ENCODE results near the gene PYGO1. TPM values are rescaled to one million over a fixed set of nuclear protein-coding genes. Genes with fewer than 3 reads are reported as not detected.

The PYGO1 gene, protein sequence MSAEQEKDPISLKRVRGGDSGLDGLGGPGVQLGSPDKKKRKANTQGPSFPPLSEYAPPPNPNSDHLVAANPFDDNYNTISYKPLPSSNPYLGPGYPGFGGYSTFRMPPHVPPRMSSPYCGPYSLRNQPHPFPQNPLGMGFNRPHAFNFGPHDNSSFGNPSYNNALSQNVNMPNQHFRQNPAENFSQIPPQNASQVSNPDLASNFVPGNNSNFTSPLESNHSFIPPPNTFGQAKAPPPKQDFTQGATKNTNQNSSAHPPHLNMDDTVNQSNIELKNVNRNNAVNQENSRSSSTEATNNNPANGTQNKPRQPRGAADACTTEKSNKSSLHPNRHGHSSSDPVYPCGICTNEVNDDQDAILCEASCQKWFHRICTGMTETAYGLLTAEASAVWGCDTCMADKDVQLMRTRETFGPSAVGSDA
- not detected for total RNA-seq
- polyA plus RNA-seq, result not detected
- total RNA-seq, result not detected

DNA sequence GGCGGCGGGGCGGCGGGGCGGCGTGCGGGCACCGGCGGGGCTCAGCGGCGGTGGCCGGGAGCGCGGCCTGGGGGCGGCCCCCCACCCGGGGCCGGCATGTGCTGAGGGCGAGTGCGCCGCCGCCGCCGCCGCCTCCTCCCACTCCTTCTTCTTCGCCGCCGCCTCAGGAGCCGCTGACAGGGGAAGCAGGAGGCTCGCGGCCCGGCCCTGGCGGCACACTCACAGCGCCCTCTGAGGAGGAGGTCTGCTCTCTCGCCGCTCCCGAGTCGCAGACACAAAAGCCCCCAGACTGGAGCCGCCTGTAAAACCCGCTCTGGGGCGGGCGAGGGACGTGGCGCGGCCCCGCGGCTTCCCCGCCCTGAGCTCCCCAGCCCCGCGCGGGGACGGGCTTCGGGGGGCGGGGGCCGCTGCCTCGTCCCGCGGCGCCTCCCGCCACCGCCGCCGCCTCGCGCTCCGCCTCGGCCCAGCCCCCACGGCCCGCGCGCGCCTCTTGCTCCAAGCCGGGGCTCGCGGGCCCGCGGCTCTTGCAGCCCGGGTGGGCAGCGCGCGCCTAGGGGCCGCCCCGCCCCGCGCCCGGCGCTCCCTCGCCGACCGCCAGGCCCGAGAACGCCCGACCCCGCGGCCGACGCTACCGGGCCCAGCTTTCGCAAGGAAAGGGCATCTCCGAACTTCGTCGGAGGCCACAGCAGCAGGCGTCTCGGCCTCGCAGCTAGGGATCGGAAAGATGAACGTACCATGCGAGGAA lies at the start of gene PYGO1:
Gene PYGO1, minus strand, starts transcription at position 276 of the 745 bp plus-strand sequence. CDS start 462 bp downstream, outside the sequence.
- H3K4me1 ChIP-seq (ENCODE audit: control insufficient read depth in 2 of 2, insufficient read depth in 2 of 2, low read length in 2 of 2), result no peaks in the 10 kb centered on the region
- Mint-ChIP-seq H3K4me1 (peaks cover 0 to 5% (median 4%) of the 10 kb centered on the region in 7 donors), H3K36me3 (peaks cover 0 to 5% (median 0%) of the 10 kb centered on the region in 5 donors), H3K9me3 (peaks cover 0 to 7% (median 0%) of the 10 kb centered on the region in 11 donors), H3K27me3 (peaks cover 43 to 55% (median 44%) of the 10 kb centered on the region in 5 donors), H3K27ac (no peak within 1 kb of the TSS), H3K4me3 (peak within 1 kb of the TSS; percentile 59 to 83 (median 70))
- ATAC-seq (peak; percentile 67), DNase-seq (peak in 8 of 9 donors; percentile 8 to 46 (median 18))
- peaks cover 4 to 19% of the 10 kb centered on the region in 2 donors for H3K27me3 ChIP-seq (ENCODE audit: control insufficient read depth in 2 of 2, insufficient read depth in 2 of 2, low read length in 2 of 2)
- ChIA-PET POLR2A (no interaction called here), CTCF (interaction anchor here (0.6 kb wide), 1 partner anchor 707 kb away, joined by 3 read pairs; no protein-coding TSS in a partner anchor)
- H3K4me3 ChIP-seq (ENCODE audit: low read length), result peak within 1 kb of the TSS; percentile 35
- intact Hi-C loops (cut with micrococcal nuclease), result no loop called here
- no peak within 1 kb of the TSS for H3K27ac ChIP-seq (ENCODE audit: low read depth, low read length)
- no peaks in the 10 kb centered on the region for H3K9me3 ChIP-seq (ENCODE audit: control insufficient read depth in 2 of 3, low read length in 3 of 3)
- no peaks in the 10 kb centered on the region for H3K36me3 ChIP-seq (ENCODE audit: control insufficient read depth in 2 of 3, insufficient read depth in 3 of 3, low read length in 3 of 3)

DNA sequence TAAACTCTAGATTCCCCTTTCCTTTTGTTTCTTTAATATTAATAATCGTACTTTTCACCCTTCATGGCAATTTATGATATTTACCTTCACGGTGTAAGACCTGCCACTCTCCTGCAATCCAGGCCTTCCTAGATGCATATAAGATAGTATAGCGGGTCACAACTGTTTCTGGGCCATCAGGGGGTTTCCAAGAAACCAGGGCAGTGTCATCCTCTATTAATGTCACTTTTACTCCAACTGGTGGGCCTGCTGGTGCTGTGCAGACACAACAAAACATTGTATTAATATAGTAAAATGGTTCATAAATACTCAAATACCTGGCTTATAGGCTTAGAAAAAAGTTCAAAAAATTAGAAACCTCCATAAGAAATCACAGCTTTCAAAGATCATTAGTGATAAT lies 48.9 kb upstream of the PYGO1 start:
- Mint-ChIP-seq H3K27ac (no peak overlapping the region), H3K9me3 (peaks cover 0 to 2% (median 0%) of the 10 kb centered on the region in 11 donors), H3K36me3 (no peaks in the 10 kb centered on the region), H3K27me3 (peaks cover 0 to 16% (median 6%) of the 10 kb centered on the region in 5 donors), H3K4me1 (no peaks in the 10 kb centered on the region), H3K4me3 (no peak overlapping the region)
- ChIA-PET POLR2A (no interaction called here), CTCF (no interaction called here)
- H3K9me3 ChIP-seq (ENCODE audit: control insufficient read depth in 2 of 3, low read length in 3 of 3), result no peaks in the 10 kb centered on the region
- ATAC-seq (no peak), DNase-seq (no peak)
- no peaks in the 10 kb centered on the region for H3K4me1 ChIP-seq (ENCODE audit: control insufficient read depth in 2 of 2, insufficient read depth in 2 of 2, low read length in 2 of 2)
- H3K27me3 ChIP-seq (ENCODE audit: control insufficient read depth in 2 of 2, insufficient read depth in 2 of 2, low read length in 2 of 2), result no peaks in the 10 kb centered on the region
- H3K27ac ChIP-seq (ENCODE audit: low read depth, low read length), result no peak overlapping the region
- intact Hi-C loops (cut with micrococcal nuclease), result no loop called here
- no peak overlapping the region for H3K4me3 ChIP-seq (ENCODE audit: low read length)
- H3K36me3 ChIP-seq (ENCODE audit: control insufficient read depth in 2 of 3, insufficient read depth in 3 of 3, low read length in 3 of 3), result no peaks in the 10 kb centered on the region

DNA sequence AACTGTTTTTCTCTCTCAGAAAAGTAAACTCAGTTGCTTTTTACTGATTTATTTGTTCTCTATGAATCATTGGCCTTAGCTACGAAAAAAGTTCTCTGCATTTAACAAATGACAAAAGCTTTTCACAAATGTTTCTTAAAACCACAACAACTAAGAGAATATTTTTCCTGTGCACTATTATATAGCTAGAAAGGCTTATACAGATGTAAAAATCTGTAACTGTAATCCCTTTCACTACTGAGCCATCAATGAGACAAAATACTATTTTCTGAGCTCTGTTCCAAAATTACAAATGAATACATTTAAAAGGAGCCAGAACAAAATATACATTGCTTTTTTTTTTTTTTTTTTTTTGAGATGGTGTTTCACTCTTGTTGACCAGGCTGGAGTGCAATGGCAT lies 45.6 kb upstream of the PYGO1 start:
- intact Hi-C loops (cut with micrococcal nuclease), result no loop called here
- H3K4me3 ChIP-seq (ENCODE audit: low read length), result no peak overlapping the region
- DNase-seq (no peak), ATAC-seq (no peak)
- ChIA-PET CTCF (interaction anchor here (0.6 kb wide), 2 partner anchors 515 to 806 kb away, joined by 3 read pairs; no protein-coding TSS in a partner anchor), POLR2A (no interaction called here)
- H3K9me3 ChIP-seq (ENCODE audit: control insufficient read depth in 2 of 3, low read length in 3 of 3), result no peaks in the 10 kb centered on the region
- H3K4me1 Mint-ChIP-seq, result no peaks in the 10 kb centered on the region
- no peaks in the 10 kb centered on the region for H3K4me1 ChIP-seq (ENCODE audit: control insufficient read depth in 2 of 2, insufficient read depth in 2 of 2, low read length in 2 of 2)
- no peaks in the 10 kb centered on the region for H3K36me3 ChIP-seq (ENCODE audit: control insufficient read depth in 2 of 3, insufficient read depth in 3 of 3, low read length in 3 of 3)
- no peak overlapping the region for H3K4me3 Mint-ChIP-seq
- H3K27ac ChIP-seq (ENCODE audit: low read depth, low read length), result no peak overlapping the region
- H3K27me3 Mint-ChIP-seq, result peaks cover 0 to 15% (median 6%) of the 10 kb centered on the region in 5 donors
- H3K27me3 ChIP-seq (ENCODE audit: control insufficient read depth in 2 of 2, insufficient read depth in 2 of 2, low read length in 2 of 2), result no peaks in the 10 kb centered on the region
- peaks cover 0 to 2% (median 0%) of the 10 kb centered on the region in 11 donors for H3K9me3 Mint-ChIP-seq
- H3K36me3 Mint-ChIP-seq, result no peaks in the 10 kb centered on the region
- no peak overlapping the region for H3K27ac Mint-ChIP-seq

DNA sequence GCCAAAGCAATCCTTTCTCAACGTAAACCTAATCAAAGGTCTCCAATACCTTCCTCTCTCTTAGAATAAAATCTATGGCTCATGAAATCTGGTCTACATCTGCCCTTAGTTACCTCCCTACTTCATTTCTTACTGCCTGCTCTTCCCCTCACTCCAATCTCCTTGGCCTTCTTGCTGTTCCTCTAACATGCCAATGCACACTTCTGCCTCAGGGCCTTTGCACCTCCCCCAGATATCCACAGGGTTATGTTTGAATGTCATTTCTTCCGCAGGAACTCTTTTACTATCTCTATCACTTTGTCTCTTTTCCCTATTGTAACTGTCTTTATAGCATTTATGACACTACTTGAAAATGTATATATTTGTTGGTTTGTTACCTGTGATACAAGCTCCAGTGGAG lies 44.3 kb upstream of the PYGO1 start:
- no peaks in the 10 kb centered on the region for H3K36me3 ChIP-seq (ENCODE audit: control insufficient read depth in 2 of 3, insufficient read depth in 3 of 3, low read length in 3 of 3)
- no peak overlapping the region for H3K27ac Mint-ChIP-seq
- no peak for ATAC-seq

DNA sequence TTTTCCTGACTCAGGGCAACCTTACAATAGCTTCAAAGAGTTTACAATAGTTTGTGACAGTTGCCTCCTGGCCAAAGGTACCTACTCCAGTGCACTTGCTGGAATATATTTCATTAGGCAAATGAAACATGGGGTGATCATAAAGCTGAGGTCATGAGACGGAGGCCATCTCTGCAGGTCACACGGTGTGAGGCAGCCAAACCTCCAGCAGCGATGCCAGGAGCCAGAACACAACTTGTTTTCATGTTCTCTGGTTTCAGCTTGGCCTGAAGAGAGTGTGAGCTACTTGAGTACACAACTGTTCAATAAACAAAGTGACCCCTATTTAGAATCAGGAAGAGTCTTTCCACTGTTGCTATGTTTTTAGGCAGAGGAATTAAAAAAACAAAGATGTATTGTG lies 42.7 kb upstream of the PYGO1 start:
- no peak for ATAC-seq
- no peaks in the 10 kb centered on the region for H3K36me3 Mint-ChIP-seq
- no peaks in the 10 kb centered on the region for H3K4me1 ChIP-seq (ENCODE audit: control insufficient read depth in 2 of 2, insufficient read depth in 2 of 2, low read length in 2 of 2)
- no peaks in the 10 kb centered on the region for H3K27me3 ChIP-seq (ENCODE audit: control insufficient read depth in 2 of 2, insufficient read depth in 2 of 2, low read length in 2 of 2)
- H3K4me1 Mint-ChIP-seq, result no peaks in the 10 kb centered on the region
- CTCF ChIA-PET, result interaction anchor here (0.6 kb wide), 1 partner anchor 254 kb away, joined by 3 read pairs; no protein-coding TSS in a partner anchor
- H3K36me3 ChIP-seq (ENCODE audit: control insufficient read depth in 2 of 3, insufficient read depth in 3 of 3, low read length in 3 of 3), result no peaks in the 10 kb centered on the region
- peaks cover 0 to 11% (median 0%) of the 10 kb centered on the region in 5 donors for H3K27me3 Mint-ChIP-seq
- H3K9me3 ChIP-seq (ENCODE audit: control insufficient read depth in 2 of 3, low read length in 3 of 3), result no peaks in the 10 kb centered on the region
- H3K27ac ChIP-seq (ENCODE audit: low read depth, low read length), result no peak overlapping the region
- H3K27ac Mint-ChIP-seq, result no peak overlapping the region
- H3K4me3 ChIP-seq (ENCODE audit: low read length), result no peak overlapping the region
- DNase-seq, result no peak
- H3K4me3 Mint-ChIP-seq, result no peak overlapping the region
- POLR2A ChIA-PET, result interaction anchor here (0.5 kb wide), 1 partner anchor 41 kb away, joined by 4 read pairs; no protein-coding TSS in a partner anchor
- no peaks in the 10 kb centered on the region for H3K9me3 Mint-ChIP-seq
- intact Hi-C loops (cut with micrococcal nuclease), result no loop called here

More for the DNA sequence above, 44.3 kb upstream of the PYGO1 start:
- ChIA-PET CTCF (interaction anchor here (0.6 kb wide), 1 partner anchor 50 kb away, joined by 6 read pairs; no protein-coding TSS in a partner anchor), POLR2A (no interaction called here)
- Mint-ChIP-seq H3K27me3 (peaks cover 0 to 19% (median 6%) of the 10 kb centered on the region in 5 donors), H3K4me3 (no peak overlapping the region), H3K4me1 (no peaks in the 10 kb centered on the region), H3K9me3 (peaks cover 0 to 2% (median 0%) of the 10 kb centered on the region in 11 donors), H3K36me3 (no peaks in the 10 kb centered on the region)
- Histone ChIP-seq H3K27ac (ENCODE audit: low read depth, low read length) (no peak overlapping the region), H3K4me3 (ENCODE audit: low read length) (no peak overlapping the region), H3K27me3 (ENCODE audit: control insufficient read depth in 2 of 2, insufficient read depth in 2 of 2, low read length in 2 of 2) (no peaks in the 10 kb centered on the region), H3K4me1 (ENCODE audit: control insufficient read depth in 2 of 2, insufficient read depth in 2 of 2, low read length in 2 of 2) (no peaks in the 10 kb centered on the region), H3K9me3 (ENCODE audit: control insufficient read depth in 2 of 3, low read length in 3 of 3) (no peaks in the 10 kb centered on the region)
- no peak for DNase-seq
- intact Hi-C loops (cut with micrococcal nuclease), result no loop called here

DNA sequence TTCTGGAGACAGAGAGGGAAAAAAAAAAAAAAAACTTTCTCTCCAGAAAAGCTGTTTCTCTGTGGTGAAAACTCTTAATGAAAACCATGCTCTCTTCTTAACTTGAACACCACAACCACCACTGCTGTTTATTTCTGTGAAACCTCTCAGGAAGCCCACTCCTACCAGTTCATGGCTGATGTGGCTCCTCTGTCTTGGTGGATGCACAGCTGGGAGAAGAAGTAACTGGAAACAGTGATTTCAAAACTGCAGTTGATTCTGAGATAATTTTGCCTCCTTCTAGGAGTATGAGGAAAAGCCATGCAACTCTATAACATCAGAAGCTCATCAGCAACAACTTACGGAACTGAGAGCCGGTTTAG lies 40.2 kb upstream of the PYGO1 start:
- Mint-ChIP-seq H3K9me3 (no peaks in the 10 kb centered on the region), H3K27me3 (peaks cover 0 to 11% (median 0%) of the 10 kb centered on the region in 5 donors), H3K4me3 (no peak overlapping the region), H3K27ac (no peak overlapping the region), H3K4me1 (no peaks in the 10 kb centered on the region), H3K36me3 (no peaks in the 10 kb centered on the region)
- Histone ChIP-seq H3K27ac (ENCODE audit: low read depth, low read length) (no peak overlapping the region), H3K36me3 (ENCODE audit: control insufficient read depth in 2 of 3, insufficient read depth in 3 of 3, low read length in 3 of 3) (no peaks in the 10 kb centered on the region), H3K27me3 (ENCODE audit: control insufficient read depth in 2 of 2, insufficient read depth in 2 of 2, low read length in 2 of 2) (no peaks in the 10 kb centered on the region), H3K9me3 (ENCODE audit: control insufficient read depth in 2 of 3, low read length in 3 of 3) (no peaks in the 10 kb centered on the region), H3K4me3 (ENCODE audit: low read length) (no peak overlapping the region), H3K4me1 (ENCODE audit: control insufficient read depth in 2 of 2, insufficient read depth in 2 of 2, low read length in 2 of 2) (no peaks in the 10 kb centered on the region)
- ATAC-seq, result no peak
- POLR2A ChIA-PET, result no interaction called here
- CTCF ChIA-PET, result no interaction called here
- intact Hi-C loops (cut with micrococcal nuclease), result no loop called here
- DNase-seq, result no peak
